Kidney tubule cell (primary cell): ENCODE measurements around the gene PHB1.

Experiments used
- DNase-seq: peaks from one replicate; pipeline ENCODE4 v3.0.0-alpha.2; 2018; ENCODE audit warnings: low spot score

PHB1 gene

GRCh38 chr17:49404906-49405305 is 9.8 kb downstream of the PHB1 start:
- no peak for DNase-seq

- no peak for DNase-seq
These were observed 10.3 kb downstream of the PHB1 start for GRCh38 chr17:49404361-49404760.

GRCh38 chr17:49403514-49404289 is 11.0 kb downstream of the PHB1 start:
- DNase-seq: no peak

GRCh38 chr17:49402706-49403105 is 12.0 kb downstream of the PHB1 start:
- no peak for DNase-seq

- no peak for DNase-seq
These were observed 12.6 kb downstream of the PHB1 start for GRCh38 chr17:49401971-49402611.

GRCh38 chr17:49399995-49400394 is 14.7 kb downstream of the PHB1 start:
- DNase-seq: no peak

- DNase-seq: no peak
These were observed 17.1 kb downstream of the PHB1 start for GRCh38 chr17:49397586-49397985.

GRCh38 chr17:49393491-49394255 is 21.0 kb downstream of the PHB1 start:
- DNase-seq: no peak

- peak; percentile 66 for DNase-seq
These were observed 23.9 kb downstream of the PHB1 start for GRCh38 chr17:49390548-49391324.

- peak; percentile 68 for DNase-seq
These were observed 25.0 kb downstream of the PHB1 start for GRCh38 chr17:49389514-49390347.

- DNase-seq: no peak
These were observed 25.8 kb downstream of the PHB1 start for GRCh38 chr17:49388692-49389513.

- DNase-seq: no peak
These were observed 26.4 kb downstream of the PHB1 start for GRCh38 chr17:49388290-49388640.

GRCh38 chr17:49387498-49388289 is 27.0 kb downstream of the PHB1 start:
- DNase-seq: no peak

GRCh38 chr17:49386373-49386772 is 28.3 kb downstream of the PHB1 start:
- DNase-seq: no peak

GRCh38 chr17:49384951-49385350 is 29.7 kb downstream of the PHB1 start:
- DNase-seq: no peak

GRCh38 chr17:49383060-49383459 is 31.6 kb downstream of the PHB1 start:
- DNase-seq: no peak

GRCh38 chr17:49382556-49382955 is 32.1 kb downstream of the PHB1 start:
- no peak for DNase-seq

GRCh38 chr17:49381793-49382192 is 32.9 kb downstream of the PHB1 start:
- no peak for DNase-seq

- no peak for DNase-seq
These were observed 33.6 kb downstream of the PHB1 start for GRCh38 chr17:49381033-49381432.

GRCh38 chr17:49379926-49380325 is 34.8 kb downstream of the PHB1 start:
- DNase-seq: no peak
